ENCODE results near the gene DHX34.

DHX34 gene

DNA sequence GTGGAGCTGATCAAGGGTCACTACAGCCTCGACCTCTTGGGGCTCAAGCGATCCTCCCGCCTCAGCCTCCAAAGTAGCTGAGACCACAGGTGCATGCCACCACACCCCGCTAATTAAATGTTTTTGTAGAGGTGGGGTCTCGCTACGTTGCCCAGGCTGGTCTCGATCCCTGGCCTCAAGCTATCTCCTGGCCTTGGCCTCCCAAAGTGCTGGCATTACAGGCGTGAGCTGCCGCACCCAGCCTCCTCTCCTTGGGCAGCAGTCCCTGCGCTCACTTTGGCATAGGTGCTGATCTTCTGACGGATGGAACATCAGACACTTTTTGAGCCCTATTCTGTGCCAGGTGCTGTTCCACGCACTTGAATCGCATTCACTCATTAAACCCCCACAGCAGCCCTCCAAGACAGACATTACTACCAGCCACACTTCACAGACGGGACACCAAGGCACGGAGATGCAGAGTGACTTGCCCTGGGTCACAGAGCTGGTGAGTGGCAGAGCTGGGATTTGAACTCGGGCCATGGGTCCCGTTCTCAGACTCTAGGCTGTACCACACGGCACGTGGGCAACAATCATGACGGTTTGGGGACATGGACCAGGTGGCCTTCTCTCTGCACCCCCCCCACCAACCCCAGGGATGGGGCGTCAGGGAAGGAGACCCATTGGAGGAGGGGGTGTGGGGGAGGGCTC, 67.0 kb downstream of the DHX34 start:
- H3K27me3 ChIP-seq (ENCODE audit: insufficient read depth, low read depth, severe bottlenecking): no peaks in the 10 kb centered on the region

DNA sequence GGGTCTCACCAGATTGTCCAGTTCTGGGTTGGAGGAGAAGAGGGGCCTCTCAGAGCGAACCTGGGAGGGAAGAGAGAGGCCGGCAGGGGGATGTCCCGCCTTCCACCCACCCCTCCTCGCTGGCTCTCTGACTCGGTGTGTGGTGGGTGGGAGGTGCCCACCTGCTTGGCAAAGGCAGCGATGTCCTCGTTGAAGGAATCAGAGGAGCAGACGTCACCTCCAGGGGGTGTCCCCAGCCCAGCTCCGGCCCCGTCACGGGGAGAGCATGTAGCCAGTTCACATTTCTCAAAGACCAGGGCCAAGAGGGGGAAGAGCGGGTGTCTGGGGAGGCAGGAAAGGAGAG, 67.5 kb downstream of the DHX34 start:
- H3K4me3 ChIP-seq (ENCODE audit: low read depth, low read length): no peak overlapping the region
- no peaks in the 10 kb centered on the region for H3K9me3 ChIP-seq (ENCODE audit: severe bottlenecking)
- peaks cover 12% of the 10 kb centered on the region for H3K36me3 ChIP-seq
- no peaks in the 10 kb centered on the region for H3K27me3 ChIP-seq (ENCODE audit: insufficient read depth, low read depth, severe bottlenecking)
- DNase-seq: no peak
- H3K27ac ChIP-seq: no peak overlapping the region
- TF ChIP-seq, protein P1, sequence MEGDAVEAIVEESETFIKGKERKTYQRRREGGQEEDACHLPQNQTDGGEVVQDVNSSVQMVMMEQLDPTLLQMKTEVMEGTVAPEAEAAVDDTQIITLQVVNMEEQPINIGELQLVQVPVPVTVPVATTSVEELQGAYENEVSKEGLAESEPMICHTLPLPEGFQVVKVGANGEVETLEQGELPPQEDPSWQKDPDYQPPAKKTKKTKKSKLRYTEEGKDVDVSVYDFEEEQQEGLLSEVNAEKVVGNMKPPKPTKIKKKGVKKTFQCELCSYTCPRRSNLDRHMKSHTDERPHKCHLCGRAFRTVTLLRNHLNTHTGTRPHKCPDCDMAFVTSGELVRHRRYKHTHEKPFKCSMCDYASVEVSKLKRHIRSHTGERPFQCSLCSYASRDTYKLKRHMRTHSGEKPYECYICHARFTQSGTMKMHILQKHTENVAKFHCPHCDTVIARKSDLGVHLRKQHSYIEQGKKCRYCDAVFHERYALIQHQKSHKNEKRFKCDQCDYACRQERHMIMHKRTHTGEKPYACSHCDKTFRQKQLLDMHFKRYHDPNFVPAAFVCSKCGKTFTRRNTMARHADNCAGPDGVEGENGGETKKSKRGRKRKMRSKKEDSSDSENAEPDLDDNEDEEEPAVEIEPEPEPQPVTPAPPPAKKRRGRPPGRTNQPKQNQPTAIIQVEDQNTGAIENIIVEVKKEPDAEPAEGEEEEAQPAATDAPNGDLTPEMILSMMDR (IDR thresholded peaks at IDR 0.05; ENCODE audit: low read depth, low read length): no peak

More for the DNA sequence above, 67.0 kb downstream of the DHX34 start:
- no peak overlapping the region for H3K4me3 ChIP-seq (ENCODE audit: low read depth, low read length)
- no peak overlapping the region for H3K27ac ChIP-seq
- no peaks in the 10 kb centered on the region for H3K9me3 ChIP-seq (ENCODE audit: severe bottlenecking)
- TF ChIP-seq, protein P1 (IDR thresholded peaks at IDR 0.05; ENCODE audit: low read depth, low read length): no peak
- DNase-seq: no peak
- peaks cover 12% of the 10 kb centered on the region for H3K36me3 ChIP-seq

DNA sequence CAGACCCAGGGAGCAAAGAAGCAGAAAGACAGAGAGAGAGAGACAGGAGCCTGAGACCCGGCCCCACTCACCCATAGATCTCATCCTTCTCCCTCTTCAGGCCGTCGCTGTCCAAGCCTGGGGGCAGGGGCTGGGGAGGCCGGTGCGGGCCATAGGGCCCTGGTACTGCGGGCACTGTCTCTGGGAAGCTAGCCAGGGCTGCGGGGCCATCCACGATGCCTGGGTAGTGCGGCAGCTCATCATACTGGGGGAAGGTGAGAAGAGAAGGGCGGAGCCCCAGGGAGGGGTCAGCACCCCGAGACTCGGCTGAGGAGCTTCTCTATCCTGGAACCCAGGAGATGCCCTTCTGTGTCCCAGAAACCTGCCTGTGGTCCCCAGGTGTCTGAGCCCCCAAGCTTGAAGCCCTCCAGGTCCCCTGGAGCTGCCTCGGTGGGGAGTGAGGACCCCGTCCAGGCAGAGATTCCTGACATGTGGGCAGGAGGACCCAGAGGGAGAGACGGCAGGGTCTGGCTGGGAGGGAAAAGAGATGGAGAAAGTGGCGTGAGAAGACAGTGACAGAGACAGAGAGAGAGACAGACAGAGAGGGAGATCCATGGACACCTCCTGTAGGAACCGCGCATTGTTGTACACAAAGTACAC, 68.1 kb downstream of the DHX34 start:
- H3K36me3 ChIP-seq: peaks cover 12% of the 10 kb centered on the region
- H3K9me3 ChIP-seq (ENCODE audit: severe bottlenecking): no peaks in the 10 kb centered on the region
- TF ChIP-seq, protein P1 (IDR thresholded peaks at IDR 0.05; ENCODE audit: low read depth, low read length): no peak
- no peaks in the 10 kb centered on the region for H3K27me3 ChIP-seq (ENCODE audit: insufficient read depth, low read depth, severe bottlenecking)
- H3K27ac ChIP-seq: no peak overlapping the region
- H3K4me3 ChIP-seq (ENCODE audit: low read depth, low read length): no peak overlapping the region
- no peak for DNase-seq

DNA sequence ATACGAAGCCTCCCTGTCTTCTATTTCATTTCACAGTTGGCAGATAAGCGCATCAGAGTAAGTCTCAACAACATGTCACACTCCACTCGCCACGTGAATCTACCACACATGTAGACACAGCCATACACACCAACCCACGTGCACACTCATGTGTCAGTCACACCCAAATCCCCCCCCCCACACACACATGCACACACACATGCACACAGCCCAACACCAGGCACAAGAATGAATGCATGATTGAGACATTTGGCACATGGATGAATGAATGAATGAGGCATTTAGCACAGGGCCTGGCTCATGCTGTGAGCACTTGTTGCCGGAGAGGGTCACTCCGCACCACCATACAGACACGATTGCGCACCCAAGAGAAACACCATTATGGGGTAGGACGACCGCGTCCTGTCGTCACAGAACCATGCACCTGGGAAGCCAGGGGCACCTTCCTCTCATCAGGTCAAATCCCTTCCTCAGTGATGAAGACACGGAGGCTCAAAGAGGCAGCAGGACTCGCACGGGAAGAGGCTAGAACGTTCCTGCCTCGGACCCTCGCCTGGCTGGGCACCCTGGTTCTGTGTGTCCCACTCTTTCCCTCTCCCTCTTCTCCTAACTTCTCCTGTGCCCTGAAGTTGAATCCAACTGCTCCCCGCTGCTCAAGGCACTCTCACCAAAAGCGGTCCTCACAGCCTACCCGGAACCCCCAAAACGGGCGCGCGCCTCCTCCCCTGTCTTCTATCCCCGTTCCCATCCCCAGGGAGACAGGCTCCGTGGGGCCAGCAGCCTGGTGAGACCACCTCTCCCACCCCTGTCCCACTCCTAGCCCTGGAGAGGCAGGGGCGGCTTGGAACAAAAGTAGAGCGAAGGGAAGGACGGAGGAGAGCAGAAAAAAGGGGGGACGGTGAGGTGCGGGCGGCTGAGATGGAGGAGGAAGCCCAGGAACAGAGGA, 68.9 kb downstream of the DHX34 start:
- Histone ChIP-seq H3K4me3 (ENCODE audit: low read depth, low read length) (peak overlapping the region; percentile 53), H3K36me3 (peaks cover 12% of the 10 kb centered on the region), H3K27ac (no peak overlapping the region), H3K9me3 (ENCODE audit: severe bottlenecking) (no peaks in the 10 kb centered on the region), H3K27me3 (ENCODE audit: insufficient read depth, low read depth, severe bottlenecking) (no peaks in the 10 kb centered on the region)
- TF ChIP-seq, protein P1 (IDR thresholded peaks at IDR 0.05; ENCODE audit: low read depth, low read length): no peak
- DNase-seq: no peak

DNA sequence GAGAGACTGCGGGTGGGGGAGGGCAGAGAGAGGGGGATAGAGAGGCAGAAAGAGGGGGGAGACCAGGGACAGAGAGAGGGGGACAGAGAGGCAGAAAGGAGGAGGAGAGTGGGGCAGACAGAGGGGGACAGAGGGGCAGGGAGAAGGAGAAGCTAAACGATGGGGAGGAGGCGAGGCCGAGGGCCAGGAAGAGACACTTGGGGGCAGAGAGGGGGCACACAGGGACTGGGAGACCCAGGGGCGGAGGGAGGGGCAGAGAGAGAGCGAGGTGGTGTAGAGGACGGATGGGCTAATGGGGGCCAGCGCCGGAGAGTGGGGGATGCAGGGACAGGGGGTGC, 69.5 kb downstream of the DHX34 start:
- TF ChIP-seq, protein P1 (IDR thresholded peaks at IDR 0.05; ENCODE audit: low read depth, low read length): no peak
- H3K36me3 ChIP-seq: peaks cover 12% of the 10 kb centered on the region
- H3K9me3 ChIP-seq (ENCODE audit: severe bottlenecking): no peaks in the 10 kb centered on the region
- no peak for DNase-seq
- no peak overlapping the region for H3K27ac ChIP-seq
- no peaks in the 10 kb centered on the region for H3K27me3 ChIP-seq (ENCODE audit: insufficient read depth, low read depth, severe bottlenecking)
- peak overlapping the region; percentile 53 for H3K4me3 ChIP-seq (ENCODE audit: low read depth, low read length)

Data from WERI-Rb-1 (cell line).